ENCODE data around the gene IRS1.

IRS1 gene

GRCh38 chr2:226758921-226759640 lies 40.5 kb downstream of the IRS1 start:
- DNase-seq (ENCODE audit: low spot score) = no peak

- DNase-seq (ENCODE audit: low spot score) = no peak
Measured at GRCh38 chr2:226756131-226756530, 43.5 kb downstream of the IRS1 start.

- DNase-seq (ENCODE audit: low spot score) = no peak
Measured at GRCh38 chr2:226755631-226756030, 44.0 kb downstream of the IRS1 start.

- no peak for DNase-seq (ENCODE audit: low spot score)
Measured at GRCh38 chr2:226754821-226755604, 44.6 kb downstream of the IRS1 start.

GRCh38 chr2:226752887-226753286 lies 46.7 kb downstream of the IRS1 start:
- no peak for DNase-seq (ENCODE audit: low spot score)

GRCh38 chr2:226747288-226747687 lies 52.3 kb downstream of the IRS1 start:
- DNase-seq (ENCODE audit: low spot score) = no peak

GRCh38 chr2:226746196-226746800 lies 53.3 kb downstream of the IRS1 start:
- no peak for DNase-seq (ENCODE audit: low spot score)

GRCh38 chr2:226743915-226744314 lies 55.7 kb downstream of the IRS1 start:
- no peak for DNase-seq (ENCODE audit: low spot score)

- DNase-seq (ENCODE audit: low spot score) = peak; percentile 88
Measured at GRCh38 chr2:226742347-226742746, 57.3 kb downstream of the IRS1 start.

- no peak for DNase-seq (ENCODE audit: low spot score)
Measured at GRCh38 chr2:226740039-226740648, 59.5 kb downstream of the IRS1 start.

- no peak for DNase-seq (ENCODE audit: low spot score)
Measured at GRCh38 chr2:226739545-226740030, 60.0 kb downstream of the IRS1 start.

GRCh38 chr2:226738821-226739544 lies 60.6 kb downstream of the IRS1 start:
- DNase-seq (ENCODE audit: low spot score) = peak; percentile 19

- DNase-seq (ENCODE audit: low spot score) = no peak
Measured at GRCh38 chr2:226738191-226738820, 61.3 kb downstream of the IRS1 start.

GRCh38 chr2:226736382-226736781 lies 63.2 kb downstream of the IRS1 start:
- no peak for DNase-seq (ENCODE audit: low spot score)

GRCh38 chr2:226733927-226734564 lies 65.6 kb downstream of the IRS1 start:
- DNase-seq (ENCODE audit: low spot score) = no peak

- no peak for DNase-seq (ENCODE audit: low spot score)
Measured at GRCh38 chr2:226733189-226733858, 66.3 kb downstream of the IRS1 start.

GRCh38 chr2:226732478-226733188 lies 67.0 kb downstream of the IRS1 start:
- no peak for DNase-seq (ENCODE audit: low spot score)

GRCh38 chr2:226730481-226730880 lies 69.1 kb downstream of the IRS1 start:
- DNase-seq (ENCODE audit: low spot score) = peak; percentile 73

- DNase-seq (ENCODE audit: low spot score) = no peak
Measured at GRCh38 chr2:226728996-226729395, 70.6 kb downstream of the IRS1 start.

GRCh38 chr2:226727251-226727650 lies 72.4 kb downstream of the IRS1 start:
- DNase-seq (ENCODE audit: low spot score) = no peak

All from cerebellar cortex (tissue), 1 donor.